Measurements from ENCODE around the gene NKAIN4. TPM values are rescaled to one million over a fixed set of nuclear protein-coding genes. Genes with fewer than 3 reads are reported as not detected.

NKAIN4 gene
- total and polyA plus RNA-seq, 2 experiments from 2014 or later = 13.5 to 21.0 TPM

DNA sequence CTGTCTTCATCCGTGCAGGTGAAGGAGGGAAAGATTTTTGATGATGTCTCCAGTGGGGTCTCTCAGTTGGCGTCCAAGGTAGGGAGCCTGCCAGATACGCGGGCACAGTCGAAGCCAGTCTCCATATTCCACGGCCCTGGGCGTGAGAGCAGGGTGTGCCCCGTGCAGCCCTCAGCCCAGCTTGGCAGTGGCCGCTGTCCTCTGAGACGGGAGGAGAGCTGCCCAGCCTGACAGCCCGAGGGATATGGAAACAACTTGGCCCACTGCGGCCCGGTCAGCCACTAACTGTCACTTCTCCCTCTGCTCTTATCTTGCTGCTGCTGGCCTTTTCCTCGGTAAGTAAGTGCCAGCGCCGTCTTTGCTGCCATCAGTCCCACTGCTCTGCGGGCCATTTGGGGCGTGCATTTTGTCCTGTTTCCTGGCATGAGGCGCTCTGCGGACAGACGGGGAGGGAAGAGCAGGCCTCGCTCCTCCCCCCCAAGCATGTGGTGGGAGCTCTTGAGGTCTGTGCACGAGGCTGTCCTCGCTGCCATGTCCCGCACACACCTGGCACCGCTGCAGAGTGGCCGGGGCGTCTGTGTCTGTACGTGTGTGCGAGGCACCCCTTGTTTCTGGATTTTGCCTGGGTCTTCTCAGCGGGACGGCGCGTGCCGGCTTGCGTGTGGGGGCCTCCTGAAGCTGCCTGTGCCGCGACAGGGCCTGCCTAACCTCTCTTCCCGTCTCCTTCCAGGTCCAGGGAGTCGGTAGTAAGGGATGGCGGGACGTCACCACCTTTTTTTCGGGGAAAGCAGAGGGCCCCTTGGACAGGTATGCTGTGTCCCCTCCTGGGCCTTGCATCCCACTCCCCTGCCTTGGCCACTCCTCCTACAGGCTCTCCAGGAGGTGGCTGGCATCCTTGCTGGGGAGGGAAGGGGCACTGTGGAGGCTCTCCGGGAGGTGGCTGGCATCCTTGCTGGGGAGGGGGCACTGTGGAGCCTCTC lies 31.7 kb upstream of the NKAIN4 start:
- Histone ChIP-seq H3K27ac (no peak overlapping the region), H4K20me1 (ENCODE audit: insufficient read depth, poor library complexity, severe bottlenecking) (no peaks in the 10 kb centered on the region), H3K4me3 (no peak overlapping the region), H3K9me3 (ENCODE audit: low read depth) (no peaks in the 10 kb centered on the region), H3K4me1 (ENCODE audit: insufficient read depth) (peaks cover 3% of the 10 kb centered on the region), H3K4me2 (no peak overlapping the region), H3K9me2 (replicated peaks; ENCODE audit: insufficient read depth) (no peaks in the 10 kb centered on the region), H3K27me3 (no peaks in the 10 kb centered on the region), H3K36me3 (replicated peaks; ENCODE audit: insufficient read depth, low read depth) (no peaks in the 10 kb centered on the region), H3K79me2 (no peaks in the 10 kb centered on the region), H2AFZ (no peak overlapping the region)
- whole genome bisulfite sequencing (ENCODE audit: low lambda C conversion rate, missing lambda C conversion rate) = 96% methylated on average over 44 of the region's 44 CpGs
- no peak for DNase-seq (ENCODE audit: low spot score)
- no peak for TF ChIP-seq EZH2 (IDR thresholded peaks at IDR 0.05; ENCODE audit: borderline replicate concordance)
- TF ChIP-seq EZH2phosphoT487 (IDR thresholded peaks at IDR 0.05; ENCODE audit: low read depth, severe bottlenecking, unreplicated experiment) = no peak
- TF ChIP-seq, protein P1, sequence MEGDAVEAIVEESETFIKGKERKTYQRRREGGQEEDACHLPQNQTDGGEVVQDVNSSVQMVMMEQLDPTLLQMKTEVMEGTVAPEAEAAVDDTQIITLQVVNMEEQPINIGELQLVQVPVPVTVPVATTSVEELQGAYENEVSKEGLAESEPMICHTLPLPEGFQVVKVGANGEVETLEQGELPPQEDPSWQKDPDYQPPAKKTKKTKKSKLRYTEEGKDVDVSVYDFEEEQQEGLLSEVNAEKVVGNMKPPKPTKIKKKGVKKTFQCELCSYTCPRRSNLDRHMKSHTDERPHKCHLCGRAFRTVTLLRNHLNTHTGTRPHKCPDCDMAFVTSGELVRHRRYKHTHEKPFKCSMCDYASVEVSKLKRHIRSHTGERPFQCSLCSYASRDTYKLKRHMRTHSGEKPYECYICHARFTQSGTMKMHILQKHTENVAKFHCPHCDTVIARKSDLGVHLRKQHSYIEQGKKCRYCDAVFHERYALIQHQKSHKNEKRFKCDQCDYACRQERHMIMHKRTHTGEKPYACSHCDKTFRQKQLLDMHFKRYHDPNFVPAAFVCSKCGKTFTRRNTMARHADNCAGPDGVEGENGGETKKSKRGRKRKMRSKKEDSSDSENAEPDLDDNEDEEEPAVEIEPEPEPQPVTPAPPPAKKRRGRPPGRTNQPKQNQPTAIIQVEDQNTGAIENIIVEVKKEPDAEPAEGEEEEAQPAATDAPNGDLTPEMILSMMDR (IDR thresholded peaks at IDR 0.05; ENCODE audit: poor library complexity) = no peak

GRCh38 chr20:63284981-63285524 lies 30.8 kb upstream of the NKAIN4 start:
- no peaks in the 10 kb centered on the region for H4K20me1 ChIP-seq (ENCODE audit: insufficient read depth, poor library complexity, severe bottlenecking)
- H3K27me3 ChIP-seq = no peaks in the 10 kb centered on the region
- no peaks in the 10 kb centered on the region for H3K4me1 ChIP-seq (ENCODE audit: insufficient read depth)
- H3K9me2 ChIP-seq (replicated peaks; ENCODE audit: insufficient read depth) = no peaks in the 10 kb centered on the region
- TF ChIP-seq, protein P1 (IDR thresholded peaks at IDR 0.05; ENCODE audit: poor library complexity) = no peak
- WGBS (ENCODE audit: low lambda C conversion rate, missing lambda C conversion rate) = 86% methylated on average over 12 of the region's 13 CpGs
- no peak overlapping the region for H3K27ac ChIP-seq
- H3K4me3 ChIP-seq = no peak overlapping the region
- no peaks in the 10 kb centered on the region for H3K79me2 ChIP-seq
- H3K36me3 ChIP-seq (replicated peaks; ENCODE audit: insufficient read depth, low read depth) = no peaks in the 10 kb centered on the region
- no peak overlapping the region for H2AFZ ChIP-seq
- no peak overlapping the region for H3K4me2 ChIP-seq
- no peak for DNase-seq (ENCODE audit: low spot score)
- no peaks in the 10 kb centered on the region for H3K9me3 ChIP-seq (ENCODE audit: low read depth)

GRCh38 chr20:63284544-63284949 lies 30.3 kb upstream of the NKAIN4 start:
- Histone ChIP-seq H3K27ac (no peak overlapping the region), H3K9me3 (ENCODE audit: low read depth) (no peaks in the 10 kb centered on the region), H4K20me1 (ENCODE audit: insufficient read depth, poor library complexity, severe bottlenecking) (no peaks in the 10 kb centered on the region), H3K79me2 (no peaks in the 10 kb centered on the region), H2AFZ (no peak overlapping the region), H3K4me2 (no peak overlapping the region), H3K36me3 (replicated peaks; ENCODE audit: insufficient read depth, low read depth) (no peaks in the 10 kb centered on the region), H3K4me3 (no peak overlapping the region), H3K4me1 (ENCODE audit: insufficient read depth) (no peaks in the 10 kb centered on the region), H3K9me2 (replicated peaks; ENCODE audit: insufficient read depth) (no peaks in the 10 kb centered on the region), H3K27me3 (no peaks in the 10 kb centered on the region)
- DNase-seq (ENCODE audit: low spot score) = no peak
- TF ChIP-seq, protein P1 (IDR thresholded peaks at IDR 0.05; ENCODE audit: poor library complexity) = no peak
- TF ChIP-seq EZH2 (IDR thresholded peaks at IDR 0.05; ENCODE audit: borderline replicate concordance) (no peak), EZH2phosphoT487 (IDR thresholded peaks at IDR 0.05; ENCODE audit: low read depth, severe bottlenecking, unreplicated experiment) (no peak)
- 94% methylated on average over 25 of the region's 25 CpGs for WGBS (ENCODE audit: low lambda C conversion rate, missing lambda C conversion rate)
